Retinal pigment epithelial cell (primary cell): ENCODE measurements around the gene EMC6.
A peak's percentile ranks its signal among the peaks of the same experiment; 100 is the strongest.

Source experiments
- DNase-seq: peaks from one replicate; pipeline ENCODE4 v3.0.0-alpha.2; 2010; ENCODE audit warnings: low read depth
- H3K4me3 ChIP-seq: 2 replicates; pipeline ENCODE4 v1.5.1; 2011; ENCODE audit warnings: mild to moderate bottlenecking, low read length, control low read depth, moderate library complexity
- CTCF ChIP-seq: conservative IDR thresholded peaks from 2 replicates; pipeline ENCODE4 v1.5.1; 2011; ENCODE audit warnings: low read depth, low read length, control low read depth, inconsistent platforms

Gene EMC6

GRCh38 chr17:3690094-3690715, 21.6 kb downstream of the EMC6 start:
- no peak for TF ChIP-seq CTCF
- no peak overlapping the region for H3K4me3 ChIP-seq
- no peak for DNase-seq

DNA sequence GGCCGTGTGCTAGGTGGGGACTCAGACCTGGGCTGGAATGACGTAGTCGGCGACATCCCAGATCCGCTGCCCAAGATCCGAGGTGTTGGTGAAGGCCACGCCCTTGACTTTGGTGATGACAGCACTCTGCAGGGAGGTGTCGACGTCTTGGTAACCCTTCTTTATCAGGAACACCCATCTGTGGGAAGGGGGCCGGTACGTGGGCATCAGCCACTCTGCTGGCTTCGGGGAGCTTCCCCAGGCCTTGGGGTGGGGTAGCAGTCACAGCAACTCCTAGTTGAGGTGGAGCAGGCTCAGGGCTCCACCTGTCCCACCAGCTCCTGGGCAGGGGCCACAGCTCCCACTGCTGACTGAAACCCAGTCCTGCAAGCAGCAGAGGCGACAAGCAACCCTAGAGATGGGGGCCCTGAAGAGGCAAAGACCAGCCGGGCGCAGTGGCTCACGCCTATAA, 23.0 kb downstream of the EMC6 start:
- no peak for DNase-seq
- no peak overlapping the region for H3K4me3 ChIP-seq
- no peak for TF ChIP-seq CTCF

GRCh38 chr17:3692346-3692745, 23.7 kb downstream of the EMC6 start:
- peak; percentile 4 for TF ChIP-seq CTCF
- no peak for DNase-seq

GRCh38 chr17:3693141-3693540, 24.5 kb downstream of the EMC6 start:
- no peak for TF ChIP-seq CTCF
- H3K4me3 ChIP-seq, result no peak overlapping the region
- no peak for DNase-seq

More at GRCh38 chr17:3692346-3692745, 23.7 kb downstream of the EMC6 start:
- H3K4me3 ChIP-seq, result no peak overlapping the region

DNA sequence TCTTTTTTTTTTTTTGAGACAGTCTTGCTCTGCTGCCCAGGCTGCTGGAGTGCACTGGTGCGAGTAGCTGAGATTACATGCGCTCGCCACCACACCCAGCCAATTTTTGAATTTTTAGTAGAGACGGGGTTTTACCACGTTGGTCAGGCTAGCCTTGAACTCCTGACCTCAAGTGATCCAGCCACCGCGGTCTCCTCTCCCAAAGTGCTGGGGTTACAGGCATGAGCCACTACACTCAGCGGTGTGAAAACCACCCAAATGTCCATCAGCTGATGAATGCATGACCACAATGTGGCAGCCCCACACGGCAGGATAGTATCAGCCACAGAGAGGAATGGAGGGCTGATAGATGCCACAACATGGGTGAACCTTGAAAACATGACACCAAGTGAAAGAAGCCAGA, 25.2 kb downstream of the EMC6 start:
- H3K4me3 ChIP-seq, result no peak overlapping the region
- no peak for TF ChIP-seq CTCF
- DNase-seq, result no peak

GRCh38 chr17:3695129-3695722, 26.6 kb downstream of the EMC6 start:
- no peak for TF ChIP-seq CTCF
- no peak for DNase-seq
- H3K4me3 ChIP-seq, result peak overlapping the region; percentile 55
